PC-3 (cell line): ENCODE results near the gene GHRHR. TPM values are rescaled to one million over a fixed set of nuclear protein-coding genes. Genes with fewer than 3 reads are reported as not detected.

Experiments
- ATAC-seq: fragments of 200-7000 bp; cut with Tn5 transposase; 2 replicates; pipeline ENCODE4 v1.9.1; 2020; ENCODE audit warnings: mild to moderate bottlenecking, moderate library complexity
- BruUV-seq: library from RNA; stranded (reverse); fragments of 400-500 nt; replicated peaks from 2 replicates; lab custom pipeline; 2021; lab: Mats Ljungman, UMichigan
- CTCF ChIA-PET: fragments of 300-600 bp; sonication (Branson Sonifier 250); formaldehyde crosslinking; loops from one replicate; lab custom pipeline; 2022; ENCODE audit warnings: antibody characterized with exemption; lab: Charles Lee
- POLR2A ChIA-PET: fragments of 300-600 bp; sonication (Branson Sonifier 250); formaldehyde crosslinking; loops from one replicate; lab custom pipeline; 2022; ENCODE audit warnings: antibody characterized with exemption; ENCODE audit not compliant: unreplicated experiment; lab: Charles Lee
- DNase-seq: peaks from one replicate; pipeline ENCODE4 v3.0.0-alpha.2; 2015
- H2AFZ ChIP-seq: fragments of 300-600 bp; sonication (generic); 2 replicates; pipeline ENCODE4 v1.6.0; 2016; ENCODE audit warnings: antibody characterized with exemption, low read length
- H3F3A ChIP-seq: fragments of 300-600 bp; sonication (generic); one replicate; pipeline ENCODE4 v1.6.0; 2017; ENCODE audit warnings: antibody characterized with exemption, low read length, control low read depth, mild to moderate bottlenecking; ENCODE audit not compliant: unreplicated experiment
- H3K27ac ChIP-seq: fragments of 300-600 bp; sonication (generic); 2 replicates; pipeline ENCODE4 v1.5.1; 2016; ENCODE audit warnings: mild to moderate bottlenecking, low read length
- H3K27me3 ChIP-seq: fragments of 300-600 bp; sonication (generic); 2 replicates; pipeline ENCODE4 v1.6.1; 2016; ENCODE audit warnings: low read length, mixed read lengths
- H3K36me3 ChIP-seq: fragments of 300-600 bp; sonication (generic); 2 replicates; pipeline ENCODE4 v1.6.1; 2016; ENCODE audit warnings: low read depth, mixed run types, low read length, mixed read lengths
- H3K4me1 ChIP-seq: fragments of 300-600 bp; sonication (generic); 2 replicates; pipeline ENCODE4 v1.5.1; 2016; ENCODE audit warnings: low read length; ENCODE audit not compliant: insufficient read depth
- H3K4me2 ChIP-seq: fragments of 300-600 bp; sonication (generic); 2 replicates; pipeline ENCODE4 v1.6.0; 2016; ENCODE audit warnings: low read length
- H3K4me3 ChIP-seq: fragments of 300-600 bp; sonication (generic); 2 replicates; pipeline ENCODE4 v1.5.1; 2016; ENCODE audit warnings: mild to moderate bottlenecking, low read length, mixed read lengths
- H3K79me2 ChIP-seq: fragments of 300-600 bp; sonication (generic); 2 replicates; pipeline ENCODE4 v1.6.1; 2017; ENCODE audit warnings: low read length, mixed read lengths
- H3K9ac ChIP-seq: fragments of 300-600 bp; sonication (generic); 2 replicates; pipeline ENCODE4 v1.6.0; 2016; ENCODE audit warnings: mild to moderate bottlenecking, low read length
- H3K9me2 ChIP-seq: fragments of 300-600 bp; sonication (generic); replicated peaks from 2 replicates; pipeline ENCODE4 v1.6.1; 2016; ENCODE audit warnings: mixed run types, low read length, mixed read lengths
- H3K9me3 ChIP-seq: fragments of 300-600 bp; sonication (generic); 2 replicates; pipeline ENCODE4 v1.6.1; 2016; ENCODE audit warnings: low read length, mixed read lengths
- H4K20me1 ChIP-seq: fragments of 300-600 bp; sonication (generic); 2 replicates; pipeline ENCODE4 v1.6.1; 2016; ENCODE audit warnings: low read length, mixed read lengths
- EZH2 ChIP-seq: fragments of 300-600 bp; sonication (generic); IDR thresholded peaks from one replicate; pipeline ENCODE4 v1.6.1; 2017; ENCODE audit warnings: antibody characterized with exemption, mild to moderate bottlenecking, low read length; ENCODE audit not compliant: unreplicated experiment
- EZH2phosphoT487 ChIP-seq: fragments of 300-600 bp; sonication (generic); IDR thresholded peaks from 2 replicates; pipeline ENCODE4 v1.6.1; 2018; ENCODE audit warnings: mild to moderate bottlenecking, antibody characterized with exemption, low read length, borderline replicate concordance
- intact Hi-C: fragments of 100-400 bp; cut with micrococcal nuclease; formaldehyde crosslinking; loops from 2 replicates; pipeline ENCODE4 v1.9.0; 2023
- total RNA-seq: library from RNA; depleted of rRNA; stranded (reverse); fragments of >200 nt; gene quantifications from 2 replicates; pipeline ENCODE4 v1.2.3, GENCODE V29; 2014
- TF ChIP-seq, protein P1 (sequence below): fragments of 300-600 bp; sonication (generic); conservative IDR thresholded peaks from 2 replicates; pipeline ENCODE4 v1.5.1; 2017; ENCODE audit warnings: antibody characterized with exemption, low read depth, mild to moderate bottlenecking, low read length

GHRHR gene
- total RNA-seq, 1 experiment from 2014 or later, result not detected

GRCh38 chr7:31019509-31019908 lies 55.8 kb downstream of the GHRHR start:
- Histone ChIP-seq H3K27me3 (peaks cover 15% of the 10 kb centered on the region; the same call in 1 of the 2 replicates), H4K20me1 (no peaks in the 10 kb centered on the region), H3K27ac (no peak overlapping the region), H3K9ac (no peak overlapping the region), H3F3A (no peaks in the 10 kb centered on the region), H3K9me3 (no peaks in the 10 kb centered on the region), H3K4me1 (no peaks in the 10 kb centered on the region), H3K9me2 (no peaks in the 10 kb centered on the region), H2AFZ (no peak overlapping the region), H3K79me2 (no peaks in the 10 kb centered on the region), H3K4me2 (no peak overlapping the region), H3K4me3 (no peak overlapping the region), H3K36me3 (no peaks in the 10 kb centered on the region)
- POLR2A ChIA-PET, result interaction anchor here (0.7 kb wide), 1 partner anchor 16 kb away, joined by 9 read pairs; no protein-coding TSS in a partner anchor
- DNase-seq (no peak), ATAC-seq (no peak)
- intact Hi-C loops, result no loop called here
- no TSS peak for BruUV-seq
- TF ChIP-seq EZH2 (no peak), EZH2phosphoT487 (no peak)
- TF ChIP-seq, protein P1, sequence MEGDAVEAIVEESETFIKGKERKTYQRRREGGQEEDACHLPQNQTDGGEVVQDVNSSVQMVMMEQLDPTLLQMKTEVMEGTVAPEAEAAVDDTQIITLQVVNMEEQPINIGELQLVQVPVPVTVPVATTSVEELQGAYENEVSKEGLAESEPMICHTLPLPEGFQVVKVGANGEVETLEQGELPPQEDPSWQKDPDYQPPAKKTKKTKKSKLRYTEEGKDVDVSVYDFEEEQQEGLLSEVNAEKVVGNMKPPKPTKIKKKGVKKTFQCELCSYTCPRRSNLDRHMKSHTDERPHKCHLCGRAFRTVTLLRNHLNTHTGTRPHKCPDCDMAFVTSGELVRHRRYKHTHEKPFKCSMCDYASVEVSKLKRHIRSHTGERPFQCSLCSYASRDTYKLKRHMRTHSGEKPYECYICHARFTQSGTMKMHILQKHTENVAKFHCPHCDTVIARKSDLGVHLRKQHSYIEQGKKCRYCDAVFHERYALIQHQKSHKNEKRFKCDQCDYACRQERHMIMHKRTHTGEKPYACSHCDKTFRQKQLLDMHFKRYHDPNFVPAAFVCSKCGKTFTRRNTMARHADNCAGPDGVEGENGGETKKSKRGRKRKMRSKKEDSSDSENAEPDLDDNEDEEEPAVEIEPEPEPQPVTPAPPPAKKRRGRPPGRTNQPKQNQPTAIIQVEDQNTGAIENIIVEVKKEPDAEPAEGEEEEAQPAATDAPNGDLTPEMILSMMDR, result no peak
- CTCF ChIA-PET, result no interaction called here

DNA sequence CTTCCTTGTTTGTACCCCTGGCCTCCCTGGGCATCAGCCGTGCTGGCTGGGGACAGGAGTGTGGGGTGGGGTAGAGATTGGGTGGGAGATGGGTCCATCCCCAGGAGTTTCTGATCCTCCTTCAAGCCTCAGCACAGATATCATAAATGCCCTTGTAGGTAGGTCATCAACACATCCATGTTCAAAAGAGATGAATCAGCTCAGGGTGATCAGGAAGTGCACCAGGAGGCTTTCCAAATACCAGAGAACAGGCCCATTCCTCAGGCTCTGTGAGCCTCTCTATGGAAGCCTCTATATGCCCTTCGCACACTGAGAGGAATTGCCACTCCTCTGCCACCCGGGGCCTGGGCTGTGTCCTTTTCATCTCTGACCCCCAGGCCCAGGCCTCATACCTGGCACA lies 56.4 kb downstream of the GHRHR start:
- Histone ChIP-seq H3K9me2 (no peaks in the 10 kb centered on the region), H3K4me1 (no peaks in the 10 kb centered on the region), H3K27ac (no peak overlapping the region), H3K36me3 (no peaks in the 10 kb centered on the region), H3K27me3 (peaks cover 14% of the 10 kb centered on the region; the same call in 1 of the 2 replicates), H3K9me3 (no peaks in the 10 kb centered on the region), H3K4me2 (no peak overlapping the region), H3F3A (no peaks in the 10 kb centered on the region), H2AFZ (no peak overlapping the region), H3K9ac (no peak overlapping the region), H3K4me3 (no peak overlapping the region), H4K20me1 (no peaks in the 10 kb centered on the region), H3K79me2 (no peaks in the 10 kb centered on the region)
- CTCF ChIA-PET, result no interaction called here
- intact Hi-C loops, result no loop called here
- DNase-seq (no peak), ATAC-seq (no peak)
- no peak for TF ChIP-seq EZH2
- no peak for TF ChIP-seq EZH2phosphoT487
- TF ChIP-seq, protein P1, result no peak
- BruUV-seq, result no TSS peak
- POLR2A ChIA-PET, result no interaction called here

GRCh38 chr7:31020652-31021051 lies 56.9 kb downstream of the GHRHR start:
- ATAC-seq, result no peak
- H3K4me3 ChIP-seq, result no peak overlapping the region
- TF ChIP-seq, protein P1, result no peak
- no peak for TF ChIP-seq EZH2phosphoT487
- TF ChIP-seq EZH2, result no peak
- CTCF ChIA-PET, result no interaction called here
- H3K27me3 ChIP-seq, result peaks cover 14% of the 10 kb centered on the region; the same call in 1 of the 2 replicates
- BruUV-seq, result no TSS peak
- H3F3A ChIP-seq, result no peaks in the 10 kb centered on the region
- H3K4me1 ChIP-seq, result no peaks in the 10 kb centered on the region
- POLR2A ChIA-PET, result no interaction called here
- no peaks in the 10 kb centered on the region for H3K9me3 ChIP-seq
- H3K36me3 ChIP-seq, result no peaks in the 10 kb centered on the region
- no peak overlapping the region for H3K27ac ChIP-seq
- H3K9ac ChIP-seq, result no peak overlapping the region
- intact Hi-C loops, result no loop called here
- H3K4me2 ChIP-seq, result no peak overlapping the region
- no peak for DNase-seq
- H3K79me2 ChIP-seq, result no peaks in the 10 kb centered on the region
- no peaks in the 10 kb centered on the region for H3K9me2 ChIP-seq
- no peak overlapping the region for H2AFZ ChIP-seq
- no peaks in the 10 kb centered on the region for H4K20me1 ChIP-seq
